ENCODE results near the gene TRIM32. TPM values are rescaled to one million over a fixed set of nuclear protein-coding genes. Genes with fewer than 3 reads are reported as not detected.

The TRIM32 gene
- total RNA-seq, 1 experiment from 2014 or later: 20.2 TPM

- TF ChIP-seq, protein P1, sequence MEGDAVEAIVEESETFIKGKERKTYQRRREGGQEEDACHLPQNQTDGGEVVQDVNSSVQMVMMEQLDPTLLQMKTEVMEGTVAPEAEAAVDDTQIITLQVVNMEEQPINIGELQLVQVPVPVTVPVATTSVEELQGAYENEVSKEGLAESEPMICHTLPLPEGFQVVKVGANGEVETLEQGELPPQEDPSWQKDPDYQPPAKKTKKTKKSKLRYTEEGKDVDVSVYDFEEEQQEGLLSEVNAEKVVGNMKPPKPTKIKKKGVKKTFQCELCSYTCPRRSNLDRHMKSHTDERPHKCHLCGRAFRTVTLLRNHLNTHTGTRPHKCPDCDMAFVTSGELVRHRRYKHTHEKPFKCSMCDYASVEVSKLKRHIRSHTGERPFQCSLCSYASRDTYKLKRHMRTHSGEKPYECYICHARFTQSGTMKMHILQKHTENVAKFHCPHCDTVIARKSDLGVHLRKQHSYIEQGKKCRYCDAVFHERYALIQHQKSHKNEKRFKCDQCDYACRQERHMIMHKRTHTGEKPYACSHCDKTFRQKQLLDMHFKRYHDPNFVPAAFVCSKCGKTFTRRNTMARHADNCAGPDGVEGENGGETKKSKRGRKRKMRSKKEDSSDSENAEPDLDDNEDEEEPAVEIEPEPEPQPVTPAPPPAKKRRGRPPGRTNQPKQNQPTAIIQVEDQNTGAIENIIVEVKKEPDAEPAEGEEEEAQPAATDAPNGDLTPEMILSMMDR (IDR thresholded peaks at IDR 0.05): no peak
- TF ChIP-seq TCF7L2 (IDR thresholded peaks at IDR 0.05; ENCODE audit: low read depth, low read length) (no peak), REST (IDR thresholded peaks at IDR 0.05; ENCODE audit: insufficient read depth in 1 of 2, low read depth in 2 of 2, low read length in 1 of 2) (no peak)
- intact Hi-C loops (cut with micrococcal nuclease; ENCODE audit: unreplicated experiment) (no loop called here), in situ Hi-C loops (cut with HindIII; ENCODE audit: low pct_unique_long_range_greater_than_20kb, low sequenced_read_pairs) (no loop called here)
- ATAC-seq: no peak
- Histone ChIP-seq H3K9me3 (ENCODE audit: control insufficient read depth, insufficient read depth, low read depth, low read length) (no peaks in the 10 kb centered on the region), H3K27me3 (ENCODE audit: control insufficient read depth, insufficient read depth, low read length) (no peaks in the 10 kb centered on the region), H3K36me3 (ENCODE audit: control insufficient read depth, insufficient read depth, low read length) (no peaks in the 10 kb centered on the region), H3K4me3 (ENCODE audit: low read depth in 2 of 2, low read length in 2 of 2) (no peak overlapping the region), H3K4me1 (ENCODE audit: control insufficient read depth, insufficient read depth, low read length) (no peaks in the 10 kb centered on the region), H3K27ac (ENCODE audit: low read length) (no peak overlapping the region)
- POLR2A ChIA-PET: interaction anchor here (0.6 kb wide), 2 partner anchors 13 to 535 kb away, joined by 5 read pairs; no protein-coding TSS in a partner anchor
- no TSS peak for BruUV-seq (replicated peaks)
- DNase-seq (ENCODE audit: low read depth, low spot score): no peak
- CTCF ChIA-PET: no interaction called here
These were observed 19.5 kb downstream of the TRIM32 start for GRCh38 chr9:116706310-116707290.

DNA sequence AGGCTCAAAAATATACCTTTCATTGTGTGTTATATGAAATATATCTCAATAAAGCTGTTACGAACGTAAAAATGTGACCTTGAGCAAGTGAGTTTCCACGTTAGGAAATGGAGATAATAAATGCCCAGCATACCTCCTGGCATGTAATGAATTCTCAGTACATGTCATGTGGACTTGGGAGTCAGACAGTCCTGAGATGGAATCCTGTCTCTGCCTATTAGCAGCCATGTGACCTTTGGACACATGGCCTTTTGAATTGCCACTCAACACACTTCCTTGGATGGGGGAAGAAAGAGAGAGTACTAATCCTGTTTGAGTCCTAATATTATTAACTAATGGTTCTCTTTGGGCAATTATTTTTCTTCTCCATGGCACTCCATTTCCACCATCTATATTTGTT, 25.7 kb downstream of the TRIM32 start:
- ChIA-PET POLR2A (no interaction called here), CTCF (no interaction called here)
- ATAC-seq: no peak
- H3K36me3 ChIP-seq (ENCODE audit: control insufficient read depth, insufficient read depth, low read length): no peaks in the 10 kb centered on the region
- H3K4me1 ChIP-seq (ENCODE audit: control insufficient read depth, insufficient read depth, low read length): no peaks in the 10 kb centered on the region
- intact Hi-C loops (cut with micrococcal nuclease; ENCODE audit: unreplicated experiment): no loop called here
- TF ChIP-seq SIN3A (IDR thresholded peaks at IDR 0.05; ENCODE audit: borderline replicate concordance, insufficient read depth, low read depth, low read length) (no peak), REST (IDR thresholded peaks at IDR 0.05; ENCODE audit: insufficient read depth in 1 of 2, low read depth in 2 of 2, low read length in 1 of 2) (no peak), POLR2AphosphoS5 (IDR thresholded peaks at IDR 0.05; ENCODE audit: low read depth, low read length) (no peak), TCF7L2 (IDR thresholded peaks at IDR 0.05; ENCODE audit: low read depth, low read length) (no peak)
- TF ChIP-seq, protein P1 (IDR thresholded peaks at IDR 0.05): no peak
- no TSS peak for BruUV-seq (replicated peaks)
- H3K9me3 ChIP-seq (ENCODE audit: control insufficient read depth, insufficient read depth, low read depth, low read length): no peaks in the 10 kb centered on the region
- DNase-seq (ENCODE audit: low read depth, low spot score): no peak
- no peaks in the 10 kb centered on the region for H3K27me3 ChIP-seq (ENCODE audit: control insufficient read depth, insufficient read depth, low read length)
- H3K4me3 ChIP-seq (ENCODE audit: low read depth in 2 of 2, low read length in 2 of 2): no peak overlapping the region
- in situ Hi-C loops (cut with HindIII; ENCODE audit: low pct_unique_long_range_greater_than_20kb, low sequenced_read_pairs): no loop called here
- no peak overlapping the region for H3K27ac ChIP-seq (ENCODE audit: low read length)
